ENCODE data around the gene RHAG. TPM values are rescaled to one million over a fixed set of nuclear protein-coding genes. Genes with fewer than 3 reads are reported as not detected.
"Not testable (repeated sequence)": the region's sequence is repeated elsewhere in the genome, so short reads cannot be mapped to it uniquely, and the experiment has no call there.

The RHAG gene
- total RNA-seq (2014; rRNA removed; shearing (Covaris generic); ENCODE audit: low replicate concordance) = not detected in 2 replicates

DNA sequence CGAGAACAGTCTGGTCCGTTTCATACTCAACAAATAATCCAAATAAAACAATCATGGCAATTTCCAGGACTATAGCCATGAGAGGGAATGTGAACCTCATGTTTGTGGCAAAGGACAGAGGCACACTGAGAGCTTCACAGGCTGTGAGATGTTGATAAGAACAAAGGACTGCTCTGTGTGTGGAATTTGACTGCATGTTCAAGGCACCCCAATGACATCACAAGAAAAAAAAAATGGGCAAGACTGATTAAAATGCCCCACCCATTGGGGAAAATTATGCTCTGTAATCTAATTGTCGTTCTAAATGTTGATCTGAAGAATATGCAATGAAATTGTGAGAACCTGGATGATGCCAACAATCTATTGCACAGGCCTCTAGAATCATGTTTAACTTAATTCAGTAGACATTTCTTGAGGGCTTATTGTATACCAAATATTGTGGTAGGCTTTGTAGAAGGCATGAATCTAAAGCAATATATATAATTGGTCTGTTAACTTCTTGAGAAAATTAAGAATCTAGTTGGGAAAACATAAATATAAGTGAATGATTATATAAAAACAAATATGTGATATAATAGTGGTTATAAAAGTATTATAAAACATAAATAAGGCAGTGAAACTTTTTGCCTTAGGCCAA, at the start of gene RHAG:
Gene RHAG, minus strand, starts transcription at position 127 of the 637 bp plus-strand sequence. Its CDS starts 27 bp downstream, at position 100.
- Histone ChIP-seq H3K4me3 (ENCODE audit: low read length) (no peak within 1 kb of the TSS), H2AFZ (ENCODE audit: low read length) (no peak within 1 kb of the TSS), H3K9me2 (replicated peaks; ENCODE audit: insufficient read depth, low read length) (no peaks in the 10 kb centered on the region), H3K79me2 (ENCODE audit: low read length) (no peaks in the 10 kb centered on the region), H4K20me1 (ENCODE audit: insufficient read depth, low read depth, low read length) (no peaks in the 10 kb centered on the region), H3K4me2 (ENCODE audit: low read depth, low read length, poor library complexity, severe bottlenecking) (no peak within 1 kb of the TSS), H3K36me3 (ENCODE audit: insufficient read depth, low read length) (no peaks in the 10 kb centered on the region), H3K27ac (ENCODE audit: low read length) (no peak within 1 kb of the TSS), H3K4me1 (ENCODE audit: low read length) (no peaks in the 10 kb centered on the region), H3K9me3 (ENCODE audit: low read length) (no peaks in the 10 kb centered on the region), H3K27me3 (ENCODE audit: low read length) (no peaks in the 10 kb centered on the region), H3K9ac (ENCODE audit: low read length) (no peak within 1 kb of the TSS)
- DNase-seq = no peak

DNA sequence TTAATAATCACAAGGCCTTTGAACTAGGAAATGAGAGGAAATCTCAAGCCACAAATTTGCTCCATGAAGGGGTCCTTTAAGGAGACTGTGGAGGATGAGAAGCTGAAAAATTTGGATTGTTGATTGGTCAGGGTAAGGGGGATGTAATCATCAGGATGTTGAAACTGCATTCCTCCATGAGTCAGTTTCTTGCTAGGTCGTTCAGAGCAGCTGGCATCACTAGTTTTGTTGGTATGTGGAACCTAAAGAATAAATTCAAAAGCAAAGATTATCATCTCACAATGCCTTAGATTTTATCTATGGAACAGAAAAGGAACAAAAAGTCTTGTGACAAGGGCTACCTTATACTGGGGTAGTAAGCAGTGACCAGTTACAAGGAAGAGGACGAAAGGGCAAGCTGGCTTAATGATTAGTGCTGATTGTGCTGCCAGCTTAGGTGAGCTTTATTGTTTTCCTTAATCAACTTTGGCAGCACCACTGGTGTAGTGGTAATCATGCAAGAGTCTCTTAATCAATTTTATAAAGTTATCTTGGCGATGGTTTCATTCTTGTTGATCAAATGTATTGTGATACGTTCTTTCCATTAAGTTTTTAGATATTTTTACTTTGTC, 40.1 kb upstream of the RHAG start:
- Histone ChIP-seq H2AFZ (ENCODE audit: low read length) (no peak overlapping the region), H3K9me3 (ENCODE audit: low read length) (no peaks in the 10 kb centered on the region), H3K9ac (ENCODE audit: low read length) (no peak overlapping the region), H3K36me3 (ENCODE audit: insufficient read depth, low read length) (no peaks in the 10 kb centered on the region), H3K79me2 (ENCODE audit: low read length) (no peaks in the 10 kb centered on the region), H4K20me1 (ENCODE audit: insufficient read depth, low read depth, low read length) (no peaks in the 10 kb centered on the region), H3K4me2 (ENCODE audit: low read depth, low read length, poor library complexity, severe bottlenecking) (no peak overlapping the region), H3K4me1 (ENCODE audit: low read length) (no peaks in the 10 kb centered on the region), H3K4me3 (ENCODE audit: low read length) (no peak overlapping the region), H3K9me2 (replicated peaks; ENCODE audit: insufficient read depth, low read length) (no peaks in the 10 kb centered on the region), H3K27ac (ENCODE audit: low read length) (no peak overlapping the region), H3K27me3 (ENCODE audit: low read length) (no peaks in the 10 kb centered on the region)
- no peak for DNase-seq

DNA sequence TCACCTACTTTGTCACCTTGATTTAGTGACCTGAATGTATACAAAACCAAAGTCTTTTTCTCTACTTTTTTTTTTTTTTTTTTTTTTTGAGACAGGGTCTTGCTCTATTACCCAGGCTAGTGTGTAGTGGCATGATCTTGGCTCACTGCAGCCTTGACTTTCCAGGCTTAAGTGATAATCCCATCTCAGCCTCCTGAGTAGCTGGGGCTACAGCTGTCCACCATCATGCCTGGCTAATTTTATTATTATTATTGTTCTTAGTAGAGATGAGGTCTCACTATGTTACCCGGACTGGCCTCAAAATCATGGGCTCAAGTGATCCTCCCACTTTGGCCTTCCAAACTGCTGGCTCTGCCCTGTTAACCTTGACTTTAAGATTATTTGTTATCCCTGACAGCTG, 39.2 kb upstream of the RHAG start:
- no peak for DNase-seq

DNA sequence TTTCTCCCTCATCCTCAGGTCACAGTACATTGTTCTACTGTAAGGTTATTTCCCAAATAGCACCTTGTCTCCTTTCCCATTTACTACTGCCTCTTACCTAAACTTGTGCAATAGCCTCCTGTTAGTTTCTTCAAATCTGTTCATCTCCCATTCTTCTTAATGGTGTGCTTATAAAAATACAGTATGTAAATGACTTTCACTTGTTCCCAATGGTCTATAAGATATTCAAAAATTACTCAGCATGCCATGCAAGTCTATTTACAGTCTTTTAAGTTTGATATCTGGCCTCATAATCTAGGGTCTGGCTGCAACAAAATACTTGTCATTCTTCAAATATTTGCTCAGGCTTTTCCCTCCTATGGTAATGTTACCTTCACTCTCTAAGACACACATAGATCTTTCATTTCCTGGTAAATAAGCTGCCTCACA, 31.5 kb upstream of the RHAG start:
- H3K27me3 ChIP-seq (ENCODE audit: low read length) = no peaks in the 10 kb centered on the region
- no peak overlapping the region for H3K9ac ChIP-seq (ENCODE audit: low read length)
- H4K20me1 ChIP-seq (ENCODE audit: insufficient read depth, low read depth, low read length) = no peaks in the 10 kb centered on the region
- H3K36me3 ChIP-seq (ENCODE audit: insufficient read depth, low read length) = no peaks in the 10 kb centered on the region
- H3K9me2 ChIP-seq (replicated peaks; ENCODE audit: insufficient read depth, low read length) = no peaks in the 10 kb centered on the region
- H3K4me1 ChIP-seq (ENCODE audit: low read length) = no peaks in the 10 kb centered on the region
- no peak overlapping the region for H3K4me3 ChIP-seq (ENCODE audit: low read length)
- H3K9me3 ChIP-seq (ENCODE audit: low read length) = no peaks in the 10 kb centered on the region
- H2AFZ ChIP-seq (ENCODE audit: low read length) = no peak overlapping the region
- no peak overlapping the region for H3K4me2 ChIP-seq (ENCODE audit: low read depth, low read length, poor library complexity, severe bottlenecking)
- no peak overlapping the region for H3K27ac ChIP-seq (ENCODE audit: low read length)
- no peak for DNase-seq
- no peaks in the 10 kb centered on the region for H3K79me2 ChIP-seq (ENCODE audit: low read length)

More for the DNA sequence above, 39.2 kb upstream of the RHAG start:
- Histone ChIP-seq H3K36me3 (ENCODE audit: insufficient read depth, low read length) (no peaks in the 10 kb centered on the region), H2AFZ (ENCODE audit: low read length) (no peak overlapping the region), H3K27me3 (ENCODE audit: low read length) (no peaks in the 10 kb centered on the region), H3K4me2 (ENCODE audit: low read depth, low read length, poor library complexity, severe bottlenecking) (no peak overlapping the region), H3K79me2 (ENCODE audit: low read length) (no peaks in the 10 kb centered on the region), H3K4me1 (ENCODE audit: low read length) (no peaks in the 10 kb centered on the region), H3K27ac (ENCODE audit: low read length) (no peak overlapping the region), H3K9me2 (replicated peaks; ENCODE audit: insufficient read depth, low read length) (no peaks in the 10 kb centered on the region), H3K9ac (ENCODE audit: low read length) (no peak overlapping the region), H4K20me1 (ENCODE audit: insufficient read depth, low read depth, low read length) (no peaks in the 10 kb centered on the region), H3K4me3 (ENCODE audit: low read length) (no peak overlapping the region), H3K9me3 (ENCODE audit: low read length) (no peaks in the 10 kb centered on the region)

DNA sequence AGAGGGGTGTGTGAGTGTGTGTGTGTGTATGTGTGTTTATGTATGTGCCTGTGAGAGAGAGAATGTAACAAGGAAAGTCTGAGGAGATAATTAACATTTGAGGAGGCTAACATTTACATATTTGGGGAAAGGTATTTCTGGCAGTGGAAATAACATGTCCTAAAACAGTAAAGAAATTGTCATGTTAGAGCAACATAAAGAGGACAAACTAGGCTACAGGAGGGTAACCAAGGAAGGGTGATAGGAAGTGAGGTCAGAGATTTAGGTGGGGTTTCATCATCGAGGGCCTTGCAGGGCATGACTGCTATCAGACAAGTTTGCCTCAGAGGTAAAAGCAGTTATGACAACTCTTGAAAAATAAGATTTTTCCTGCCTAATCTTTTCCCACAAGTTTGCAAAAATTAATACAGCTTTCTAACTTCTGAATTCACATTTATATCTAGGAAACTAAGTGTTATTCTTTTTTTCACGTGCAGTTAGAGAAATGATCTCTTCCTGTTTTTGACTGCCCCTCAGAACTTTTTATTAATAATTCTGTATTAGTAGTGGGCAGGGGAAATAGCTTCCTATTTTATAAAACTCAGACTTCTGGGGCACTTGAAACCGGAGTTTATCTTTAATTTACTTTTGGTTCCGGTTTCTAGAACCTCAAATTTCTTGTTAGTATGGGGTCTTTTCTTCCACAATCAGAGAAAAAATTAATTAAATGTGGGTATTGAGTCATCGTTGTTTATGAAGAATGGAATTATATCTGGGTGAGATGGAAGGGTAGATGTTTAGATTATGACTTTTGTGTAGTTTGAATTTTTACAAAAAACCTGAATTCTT, 30.5 kb upstream of the RHAG start:
- no peaks in the 10 kb centered on the region for H3K79me2 ChIP-seq (ENCODE audit: low read length)
- H3K36me3 ChIP-seq (ENCODE audit: insufficient read depth, low read length) = no peaks in the 10 kb centered on the region
- no peak for DNase-seq
- H3K9me3 ChIP-seq (ENCODE audit: low read length) = no peaks in the 10 kb centered on the region
- H3K9me2 ChIP-seq (replicated peaks; ENCODE audit: insufficient read depth, low read length) = no peaks in the 10 kb centered on the region
- H2AFZ ChIP-seq (ENCODE audit: low read length) = no peak overlapping the region
- H3K9ac ChIP-seq (ENCODE audit: low read length) = no peak overlapping the region
- H3K4me1 ChIP-seq (ENCODE audit: low read length) = no peaks in the 10 kb centered on the region
- H3K4me3 ChIP-seq (ENCODE audit: low read length) = no peak overlapping the region
- no peak overlapping the region for H3K4me2 ChIP-seq (ENCODE audit: low read depth, low read length, poor library complexity, severe bottlenecking)
- no peaks in the 10 kb centered on the region for H3K27me3 ChIP-seq (ENCODE audit: low read length)
- no peak overlapping the region for H3K27ac ChIP-seq (ENCODE audit: low read length)
- H4K20me1 ChIP-seq (ENCODE audit: insufficient read depth, low read depth, low read length) = no peaks in the 10 kb centered on the region

DNA sequence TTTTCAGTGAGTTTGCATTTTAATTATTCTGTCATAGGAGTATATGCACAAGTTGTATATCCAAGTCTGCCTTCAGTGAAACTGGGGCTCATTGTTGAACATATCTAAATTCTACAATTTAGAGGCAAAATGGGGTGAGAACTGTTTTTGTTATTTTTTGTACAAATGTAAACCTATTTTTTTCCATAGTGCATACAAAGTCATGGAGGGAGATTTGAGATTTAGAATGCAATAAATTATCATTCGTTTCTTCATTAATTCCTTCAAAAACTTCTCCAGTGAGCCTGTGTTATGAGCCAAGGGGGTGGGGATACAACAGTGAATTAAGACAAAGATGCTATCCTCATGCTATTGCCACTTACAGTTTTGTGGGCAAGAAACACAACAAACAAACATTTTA, 29.8 kb upstream of the RHAG start:
- Histone ChIP-seq H3K27me3 (ENCODE audit: low read length) (no peaks in the 10 kb centered on the region), H3K4me1 (ENCODE audit: low read length) (no peaks in the 10 kb centered on the region), H3K9ac (ENCODE audit: low read length) (no peak overlapping the region), H4K20me1 (ENCODE audit: insufficient read depth, low read depth, low read length) (no peaks in the 10 kb centered on the region), H3K79me2 (ENCODE audit: low read length) (no peaks in the 10 kb centered on the region), H3K27ac (ENCODE audit: low read length) (no peak overlapping the region), H3K36me3 (ENCODE audit: insufficient read depth, low read length) (no peaks in the 10 kb centered on the region), H3K9me2 (replicated peaks; ENCODE audit: insufficient read depth, low read length) (no peaks in the 10 kb centered on the region), H3K9me3 (ENCODE audit: low read length) (no peaks in the 10 kb centered on the region), H2AFZ (ENCODE audit: low read length) (no peak overlapping the region), H3K4me2 (ENCODE audit: low read depth, low read length, poor library complexity, severe bottlenecking) (no peak overlapping the region), H3K4me3 (ENCODE audit: low read length) (no peak overlapping the region)
- DNase-seq = no peak

DNA sequence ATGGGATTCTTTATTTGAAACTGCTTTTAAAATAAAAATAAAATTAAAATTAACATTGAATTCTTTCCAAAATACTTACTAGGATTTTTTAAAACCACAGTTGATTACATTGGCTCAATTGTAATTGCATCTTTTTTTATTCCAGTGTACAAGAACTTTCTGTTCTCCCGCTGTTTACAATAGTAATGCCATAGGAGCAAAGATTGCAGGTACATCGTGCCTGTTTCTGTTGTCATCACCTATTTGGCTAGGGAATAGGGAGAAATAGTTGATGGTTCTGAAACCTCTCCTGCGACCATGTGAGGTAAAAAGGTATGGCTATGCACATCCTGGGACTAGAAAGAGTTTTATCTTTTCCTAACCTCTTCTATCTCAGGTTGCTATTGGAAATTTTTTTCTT, 28.2 kb upstream of the RHAG start:
- no peak for DNase-seq
- no peak overlapping the region for H3K4me3 ChIP-seq (ENCODE audit: low read length)
- no peak overlapping the region for H3K27ac ChIP-seq (ENCODE audit: low read length)
- no peak overlapping the region for H3K9ac ChIP-seq (ENCODE audit: low read length)
- no peaks in the 10 kb centered on the region for H3K9me3 ChIP-seq (ENCODE audit: low read length)
- H3K79me2 ChIP-seq (ENCODE audit: low read length) = no peaks in the 10 kb centered on the region
- no peak overlapping the region for H3K4me2 ChIP-seq (ENCODE audit: low read depth, low read length, poor library complexity, severe bottlenecking)
- no peaks in the 10 kb centered on the region for H4K20me1 ChIP-seq (ENCODE audit: insufficient read depth, low read depth, low read length)
- no peak overlapping the region for H2AFZ ChIP-seq (ENCODE audit: low read length)
- H3K36me3 ChIP-seq (ENCODE audit: insufficient read depth, low read length) = no peaks in the 10 kb centered on the region
- no peaks in the 10 kb centered on the region for H3K4me1 ChIP-seq (ENCODE audit: low read length)
- no peaks in the 10 kb centered on the region for H3K27me3 ChIP-seq (ENCODE audit: low read length)
- H3K9me2 ChIP-seq (replicated peaks; ENCODE audit: insufficient read depth, low read length) = no peaks in the 10 kb centered on the region

DNA sequence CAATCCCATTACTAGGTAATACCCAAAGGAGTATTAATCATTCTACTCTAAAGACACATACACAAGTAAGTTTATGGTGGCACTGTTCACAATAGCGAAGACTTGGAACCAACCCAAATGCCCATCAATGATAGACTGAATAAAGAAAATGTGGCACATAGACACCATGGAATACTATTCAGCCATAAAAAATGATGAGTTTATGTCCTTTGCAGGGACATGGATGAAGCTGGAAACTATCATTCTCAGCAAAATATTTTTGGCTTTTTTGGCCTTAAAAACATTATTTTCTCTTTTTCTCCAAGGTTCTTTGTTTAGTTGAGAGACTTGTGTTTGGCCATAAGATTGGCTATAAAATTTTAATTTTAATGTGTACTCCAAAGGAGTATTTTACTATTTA, 27.4 kb upstream of the RHAG start:
- H3K4me1 ChIP-seq (ENCODE audit: low read length); H3K79me2 ChIP-seq (ENCODE audit: low read length); H4K20me1 ChIP-seq (ENCODE audit: insufficient read depth, low read depth, low read length); H2AFZ ChIP-seq (ENCODE audit: low read length); H3K27ac ChIP-seq (ENCODE audit: low read length); H3K36me3 ChIP-seq (ENCODE audit: insufficient read depth, low read length); H3K9me3 ChIP-seq (ENCODE audit: low read length); H3K27me3 ChIP-seq (ENCODE audit: low read length); H3K9me2 ChIP-seq (replicated peaks; ENCODE audit: insufficient read depth, low read length); H3K4me2 ChIP-seq (ENCODE audit: low read depth, low read length, poor library complexity, severe bottlenecking); DNase-seq; H3K9ac ChIP-seq (ENCODE audit: low read length); H3K4me3 ChIP-seq (ENCODE audit: low read length): not testable (repeated sequence)
